ENCODE data around the gene SEMA3B. TPM values are rescaled to one million over a fixed set of nuclear protein-coding genes. Genes with fewer than 3 reads are reported as not detected.

SEMA3B gene
- total RNA-seq, 1 experiment from 2014 or later: 7.3 TPM

DNA sequence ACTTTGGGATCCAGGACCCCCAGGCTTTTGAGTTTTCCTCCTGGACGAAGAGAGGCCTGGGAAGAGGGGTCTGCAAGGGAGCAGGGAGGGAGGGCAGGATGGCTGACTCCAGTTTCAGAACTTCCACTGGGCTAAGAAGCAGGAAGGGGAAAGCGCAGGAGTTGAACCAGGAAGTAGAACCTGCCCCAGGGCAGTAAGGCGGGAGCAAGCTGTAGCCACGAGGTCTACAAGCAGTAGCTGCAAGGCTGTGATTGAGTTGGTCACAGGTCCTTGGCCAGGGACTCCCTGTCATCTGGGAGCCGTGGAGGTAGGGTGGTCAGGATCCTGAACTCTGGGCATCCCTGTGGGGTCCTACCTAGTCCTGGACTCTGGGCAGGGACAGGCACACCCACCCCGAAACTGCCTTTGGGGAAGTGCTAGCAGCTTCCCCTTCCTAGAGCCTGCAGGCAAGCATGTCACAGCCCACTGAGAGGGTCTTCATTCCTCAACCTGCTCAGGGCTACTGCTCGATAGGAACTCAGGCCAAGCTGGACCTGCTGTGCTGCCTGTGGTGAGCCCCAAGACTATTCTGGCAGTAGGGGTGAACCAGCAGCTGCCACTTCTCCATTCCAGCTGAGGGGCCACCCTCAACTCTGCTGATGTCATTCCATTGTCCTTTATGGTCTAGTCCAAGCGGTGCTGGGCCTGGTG, 38.7 kb upstream of the SEMA3B start (continued):
- TF ChIP-seq, protein P1, sequence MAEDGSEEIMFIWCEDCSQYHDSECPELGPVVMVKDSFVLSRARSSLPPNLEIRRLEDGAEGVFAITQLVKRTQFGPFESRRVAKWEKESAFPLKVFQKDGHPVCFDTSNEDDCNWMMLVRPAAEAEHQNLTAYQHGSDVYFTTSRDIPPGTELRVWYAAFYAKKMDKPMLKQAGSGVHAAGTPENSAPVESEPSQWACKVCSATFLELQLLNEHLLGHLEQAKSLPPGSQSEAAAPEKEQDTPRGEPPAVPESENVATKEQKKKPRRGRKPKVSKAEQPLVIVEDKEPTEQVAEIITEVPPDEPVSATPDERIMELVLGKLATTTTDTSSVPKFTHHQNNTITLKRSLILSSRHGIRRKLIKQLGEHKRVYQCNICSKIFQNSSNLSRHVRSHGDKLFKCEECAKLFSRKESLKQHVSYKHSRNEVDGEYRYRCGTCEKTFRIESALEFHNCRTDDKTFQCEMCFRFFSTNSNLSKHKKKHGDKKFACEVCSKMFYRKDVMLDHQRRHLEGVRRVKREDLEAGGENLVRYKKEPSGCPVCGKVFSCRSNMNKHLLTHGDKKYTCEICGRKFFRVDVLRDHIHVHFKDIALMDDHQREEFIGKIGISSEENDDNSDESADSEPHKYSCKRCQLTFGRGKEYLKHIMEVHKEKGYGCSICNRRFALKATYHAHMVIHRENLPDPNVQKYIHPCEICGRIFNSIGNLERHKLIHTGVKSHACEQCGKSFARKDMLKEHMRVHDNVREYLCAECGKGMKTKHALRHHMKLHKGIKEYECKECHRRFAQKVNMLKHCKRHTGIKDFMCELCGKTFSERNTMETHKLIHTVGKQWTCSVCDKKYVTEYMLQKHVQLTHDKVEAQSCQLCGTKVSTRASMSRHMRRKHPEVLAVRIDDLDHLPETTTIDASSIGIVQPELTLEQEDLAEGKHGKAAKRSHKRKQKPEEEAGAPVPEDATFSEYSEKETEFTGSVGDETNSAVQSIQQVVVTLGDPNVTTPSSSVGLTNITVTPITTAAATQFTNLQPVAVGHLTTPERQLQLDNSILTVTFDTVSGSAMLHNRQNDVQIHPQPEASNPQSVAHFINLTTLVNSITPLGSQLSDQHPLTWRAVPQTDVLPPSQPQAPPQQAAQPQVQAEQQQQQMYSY (CRISPR knock-in tag; IDR thresholded peaks at IDR 0.05): no peak
- TF ChIP-seq ZNF263 (CRISPR knock-in tag; IDR thresholded peaks at IDR 0.05; ENCODE audit: low read depth): no peak

DNA sequence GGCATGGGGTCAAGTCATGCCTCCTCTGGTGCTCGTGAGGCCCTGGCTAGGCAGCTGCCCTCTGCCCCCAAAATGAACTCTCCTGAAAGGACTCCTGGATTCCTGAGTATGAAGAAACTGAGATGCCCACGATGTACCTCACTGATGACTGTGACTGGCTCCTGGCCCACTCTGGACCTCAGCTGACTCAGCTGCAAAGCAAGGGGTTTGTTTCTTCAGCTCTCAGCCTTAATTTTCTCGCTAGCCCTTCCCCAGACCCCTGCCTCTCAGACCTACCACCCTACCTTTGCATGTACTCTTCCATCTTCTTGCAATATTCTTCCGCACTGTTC, 38.2 kb upstream of the SEMA3B start:
- Mint-ChIP-seq H3K27me3 (ENCODE audit: low read depth) (peaks cover 4% of the 10 kb centered on the region), H3K4me3 (no peak overlapping the region), H3K9me3 (no peaks in the 10 kb centered on the region), H3K36me3 (no peaks in the 10 kb centered on the region), H3K27ac (peak overlapping the region; percentile 13; the same call in 1 of the 2 replicates), H3K4me1 (peaks cover 26% of the 10 kb centered on the region)
- DNase-seq (ENCODE audit: low spot score) (no peak), ATAC-seq (no peak)
- TF ChIP-seq ZNF219 (CRISPR knock-in tag; IDR thresholded peaks at IDR 0.05; ENCODE audit: borderline replicate concordance) (no peak), ZNF121 (CRISPR knock-in tag; IDR thresholded peaks at IDR 0.05) (no peak)
- TF ChIP-seq, protein P2, sequence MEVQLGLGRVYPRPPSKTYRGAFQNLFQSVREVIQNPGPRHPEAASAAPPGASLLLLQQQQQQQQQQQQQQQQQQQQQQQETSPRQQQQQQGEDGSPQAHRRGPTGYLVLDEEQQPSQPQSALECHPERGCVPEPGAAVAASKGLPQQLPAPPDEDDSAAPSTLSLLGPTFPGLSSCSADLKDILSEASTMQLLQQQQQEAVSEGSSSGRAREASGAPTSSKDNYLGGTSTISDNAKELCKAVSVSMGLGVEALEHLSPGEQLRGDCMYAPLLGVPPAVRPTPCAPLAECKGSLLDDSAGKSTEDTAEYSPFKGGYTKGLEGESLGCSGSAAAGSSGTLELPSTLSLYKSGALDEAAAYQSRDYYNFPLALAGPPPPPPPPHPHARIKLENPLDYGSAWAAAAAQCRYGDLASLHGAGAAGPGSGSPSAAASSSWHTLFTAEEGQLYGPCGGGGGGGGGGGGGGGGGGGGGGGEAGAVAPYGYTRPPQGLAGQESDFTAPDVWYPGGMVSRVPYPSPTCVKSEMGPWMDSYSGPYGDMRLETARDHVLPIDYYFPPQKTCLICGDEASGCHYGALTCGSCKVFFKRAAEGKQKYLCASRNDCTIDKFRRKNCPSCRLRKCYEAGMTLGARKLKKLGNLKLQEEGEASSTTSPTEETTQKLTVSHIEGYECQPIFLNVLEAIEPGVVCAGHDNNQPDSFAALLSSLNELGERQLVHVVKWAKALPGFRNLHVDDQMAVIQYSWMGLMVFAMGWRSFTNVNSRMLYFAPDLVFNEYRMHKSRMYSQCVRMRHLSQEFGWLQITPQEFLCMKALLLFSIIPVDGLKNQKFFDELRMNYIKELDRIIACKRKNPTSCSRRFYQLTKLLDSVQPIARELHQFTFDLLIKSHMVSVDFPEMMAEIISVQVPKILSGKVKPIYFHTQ (CRISPR knock-in tag; IDR thresholded peaks at IDR 0.05): no peak
- ChIA-PET CTCF (interaction anchor here (0.6 to 17.1 kb wide), 4 partner anchors 9 to 37 kb away, joined by 3 to 604 read pairs (median 82); partner anchors contain the start of gene GNAT1), POLR2A (no interaction called here)

DNA sequence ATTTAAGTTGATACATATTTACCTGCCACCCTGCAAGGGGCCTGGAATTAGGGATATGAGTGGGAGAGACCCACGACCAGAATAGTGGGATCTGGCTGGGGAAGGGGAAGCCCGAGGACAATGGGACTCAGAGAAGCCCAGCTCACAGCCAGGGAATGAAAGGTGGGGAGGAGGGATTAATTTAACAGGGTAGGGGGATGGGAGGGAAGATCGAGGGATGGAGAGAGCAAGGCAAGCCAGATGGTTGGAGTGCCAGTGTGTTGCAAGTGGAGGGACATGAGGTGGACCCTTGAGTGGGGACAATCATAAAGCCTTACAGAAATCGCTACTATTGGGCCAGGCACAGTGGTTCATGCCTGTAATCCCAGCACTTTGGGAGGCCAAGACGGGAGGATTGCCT, 37.4 kb upstream of the SEMA3B start:
- ChIA-PET POLR2A (no interaction called here), CTCF (interaction anchor here (6.8 to 17.1 kb wide), 2 partner anchors 15 to 38 kb away, joined by 154 to 604 read pairs; partner anchors contain the start of gene GNAT1)
- DNase-seq (ENCODE audit: low spot score) (no peak), ATAC-seq (no peak)
- Mint-ChIP-seq H3K27me3 (ENCODE audit: low read depth) (peaks cover 4% of the 10 kb centered on the region), H3K4me1 (peaks cover 22% of the 10 kb centered on the region), H3K9me3 (no peaks in the 10 kb centered on the region), H3K27ac (no peak overlapping the region), H3K36me3 (no peaks in the 10 kb centered on the region), H3K4me3 (no peak overlapping the region)
- TF ChIP-seq GRHL2 (CRISPR knock-in tag; IDR thresholded peaks at IDR 0.05; ENCODE audit: insufficient replicate concordance, severe bottlenecking) (no peak), SP1 (CRISPR knock-in tag; conservative IDR thresholded peaks at IDR 0.05) (no peak), CREB1 (CRISPR knock-in tag; IDR thresholded peaks at IDR 0.05) (no peak), ZNF263 (CRISPR knock-in tag; IDR thresholded peaks at IDR 0.05; ENCODE audit: low read depth) (no peak), JAZF1 (CRISPR knock-in tag; IDR thresholded peaks at IDR 0.05) (no peak), NR3C1 (CRISPR knock-in tag; conservative IDR thresholded peaks at IDR 0.05; ENCODE audit: low read depth) (no peak)
- TF ChIP-seq, protein P3, sequence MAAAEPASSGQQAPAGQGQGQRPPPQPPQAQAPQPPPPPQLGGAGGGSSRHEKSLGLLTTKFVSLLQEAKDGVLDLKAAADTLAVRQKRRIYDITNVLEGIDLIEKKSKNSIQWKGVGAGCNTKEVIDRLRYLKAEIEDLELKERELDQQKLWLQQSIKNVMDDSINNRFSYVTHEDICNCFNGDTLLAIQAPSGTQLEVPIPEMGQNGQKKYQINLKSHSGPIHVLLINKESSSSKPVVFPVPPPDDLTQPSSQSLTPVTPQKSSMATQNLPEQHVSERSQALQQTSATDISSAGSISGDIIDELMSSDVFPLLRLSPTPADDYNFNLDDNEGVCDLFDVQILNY (CRISPR knock-in tag; IDR thresholded peaks at IDR 0.05): no peak
- TF ChIP-seq, protein P4, sequence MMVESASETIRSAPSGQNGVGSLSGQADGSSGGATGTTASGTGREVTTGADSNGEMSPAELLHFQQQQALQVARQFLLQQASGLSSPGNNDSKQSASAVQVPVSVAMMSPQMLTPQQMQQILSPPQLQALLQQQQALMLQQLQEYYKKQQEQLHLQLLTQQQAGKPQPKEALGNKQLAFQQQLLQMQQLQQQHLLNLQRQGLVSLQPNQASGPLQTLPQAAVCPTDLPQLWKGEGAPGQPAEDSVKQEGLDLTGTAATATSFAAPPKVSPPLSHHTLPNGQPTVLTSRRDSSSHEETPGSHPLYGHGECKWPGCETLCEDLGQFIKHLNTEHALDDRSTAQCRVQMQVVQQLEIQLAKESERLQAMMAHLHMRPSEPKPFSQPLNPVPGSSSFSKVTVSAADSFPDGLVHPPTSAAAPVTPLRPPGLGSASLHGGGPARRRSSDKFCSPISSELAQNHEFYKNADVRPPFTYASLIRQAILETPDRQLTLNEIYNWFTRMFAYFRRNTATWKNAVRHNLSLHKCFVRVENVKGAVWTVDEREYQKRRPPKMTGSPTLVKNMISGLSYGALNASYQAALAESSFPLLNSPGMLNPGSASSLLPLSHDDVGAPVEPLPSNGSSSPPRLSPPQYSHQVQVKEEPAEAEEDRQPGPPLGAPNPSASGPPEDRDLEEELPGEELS (CRISPR knock-in tag; IDR thresholded peaks at IDR 0.05): no peak
